ENCODE results near the gene STAMBPL1.
"Not testable (repeated sequence)": the region's sequence is repeated elsewhere in the genome, so short reads cannot be mapped to it uniquely, and the experiment has no call there.

The STAMBPL1 gene

DNA sequence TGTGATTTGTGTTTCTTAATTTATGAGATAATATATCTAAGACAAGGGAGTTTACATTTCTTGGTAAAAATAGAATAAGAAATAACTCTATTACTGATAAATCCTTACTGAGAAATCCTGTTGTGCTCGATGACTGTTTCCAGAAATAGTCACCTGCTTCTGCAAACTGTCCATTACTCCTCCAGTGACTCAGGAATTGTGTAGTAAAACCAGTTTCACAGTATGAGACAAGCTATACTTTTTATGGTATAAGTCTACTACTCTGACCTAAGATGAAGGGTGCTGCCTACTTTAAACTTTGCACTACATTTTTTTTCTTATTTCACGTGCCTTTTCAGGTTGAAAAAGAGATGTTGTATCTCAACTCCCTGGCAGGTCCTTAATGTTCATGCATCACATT is 21.6 kb upstream of the STAMBPL1 start:
- no peak for DNase-seq

DNA sequence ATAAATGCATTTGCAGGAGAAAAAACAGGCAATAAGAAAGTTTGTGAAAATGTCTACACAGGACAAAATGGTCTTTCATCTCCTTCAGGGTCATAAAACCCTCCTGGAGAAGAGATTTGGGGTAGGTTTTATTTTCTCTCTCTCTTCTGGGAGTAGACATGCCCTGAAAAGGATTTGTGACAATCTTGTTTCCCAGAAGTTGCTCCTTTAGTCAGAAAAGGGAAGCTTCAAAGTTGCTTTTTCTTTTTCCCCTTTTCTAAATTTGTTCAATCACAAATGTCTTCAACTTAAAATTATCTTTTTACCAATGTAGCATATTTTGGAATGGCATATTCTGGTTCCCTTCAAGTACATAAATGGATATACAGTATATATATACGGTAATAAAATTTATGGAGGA is 19.0 kb upstream of the STAMBPL1 start:
- no peak for DNase-seq

DNA sequence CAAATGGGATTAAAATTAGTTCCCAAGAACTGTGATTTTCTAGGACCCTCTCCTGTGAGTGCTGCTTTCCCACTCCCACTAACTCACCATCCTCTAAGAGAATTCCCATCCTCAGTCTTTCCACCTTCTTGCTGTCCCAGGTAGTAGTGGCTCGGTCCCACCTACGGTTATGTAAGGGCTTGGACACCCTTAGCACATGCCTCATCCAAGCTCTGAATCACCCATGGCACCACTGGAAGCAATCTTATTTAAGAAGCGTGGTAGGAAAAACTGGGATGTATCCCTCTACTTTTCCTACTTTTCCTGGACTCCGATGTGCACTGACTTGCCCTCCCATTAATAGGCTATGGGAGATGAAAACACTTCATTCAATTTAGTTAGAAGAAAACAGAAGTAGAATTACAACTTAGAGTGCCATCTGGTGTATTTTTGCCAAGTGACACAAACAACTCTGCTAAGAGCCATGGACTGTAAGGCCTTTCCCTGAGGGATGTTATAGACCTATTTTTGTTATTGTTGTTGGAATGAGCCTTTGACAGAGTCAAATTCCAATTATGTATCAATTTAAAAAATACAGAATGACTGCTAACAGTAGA is 14.7 kb upstream of the STAMBPL1 start:
- no peak for DNase-seq

DNA sequence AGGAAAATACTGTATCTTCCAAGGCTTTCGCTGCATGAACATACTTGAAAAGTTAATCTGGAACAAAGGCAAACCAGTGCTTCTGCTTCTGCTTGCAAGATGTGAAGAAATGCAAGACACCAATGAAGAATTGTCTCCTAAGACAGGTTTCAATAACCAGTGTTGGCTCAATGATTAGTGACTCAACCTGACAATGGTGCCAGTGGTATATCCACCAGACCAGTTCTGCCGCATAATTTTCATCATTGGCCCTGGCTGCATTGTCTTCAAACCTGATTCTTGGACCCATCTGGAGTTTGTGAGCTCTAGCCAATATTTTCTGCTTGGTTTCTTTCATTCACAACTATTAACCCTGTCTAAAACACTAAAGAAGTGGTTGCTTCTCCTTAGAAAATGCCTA is 13.6 kb upstream of the STAMBPL1 start:
- DNase-seq, result no peak

DNA sequence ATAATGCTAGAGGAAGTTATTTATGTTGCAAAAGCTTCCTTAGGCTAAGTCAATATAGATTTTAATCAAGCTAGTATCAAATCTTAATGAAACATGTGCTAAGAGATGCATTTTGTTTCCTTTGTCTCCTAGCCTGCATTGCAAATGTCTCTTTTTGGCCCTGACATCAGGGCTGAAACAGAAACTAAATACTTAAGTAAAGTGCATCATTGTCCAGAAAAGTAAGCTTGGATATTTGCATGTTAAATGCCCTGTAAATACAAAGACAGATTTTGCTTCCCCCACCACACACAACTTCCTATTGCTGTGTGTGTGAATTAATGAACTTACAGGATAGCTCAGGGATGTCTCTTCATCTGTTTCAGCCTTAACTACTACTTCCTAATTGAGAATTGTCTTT is 10.0 kb upstream of the STAMBPL1 start:
- DNase-seq, result no peak

DNA sequence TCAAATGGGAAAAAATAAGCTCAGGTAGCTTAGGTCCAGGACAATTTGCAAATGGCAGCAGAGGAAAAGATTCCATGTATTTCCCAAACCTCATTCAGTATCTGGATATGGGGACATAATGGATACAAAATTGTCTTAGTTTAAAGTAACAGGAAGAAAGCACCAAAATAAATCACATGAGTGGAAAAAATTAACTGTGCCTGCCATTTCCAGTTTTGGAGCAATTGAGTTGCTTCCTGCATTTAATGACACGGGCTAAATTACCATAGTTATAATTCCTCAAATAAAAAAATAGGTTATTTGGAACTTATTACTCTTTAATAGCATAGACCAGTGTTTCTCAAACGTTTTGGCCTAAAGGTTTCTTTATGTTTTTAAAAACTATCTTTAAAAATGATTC is 6.3 kb upstream of the STAMBPL1 start:
- DNase-seq, result no peak

DNA sequence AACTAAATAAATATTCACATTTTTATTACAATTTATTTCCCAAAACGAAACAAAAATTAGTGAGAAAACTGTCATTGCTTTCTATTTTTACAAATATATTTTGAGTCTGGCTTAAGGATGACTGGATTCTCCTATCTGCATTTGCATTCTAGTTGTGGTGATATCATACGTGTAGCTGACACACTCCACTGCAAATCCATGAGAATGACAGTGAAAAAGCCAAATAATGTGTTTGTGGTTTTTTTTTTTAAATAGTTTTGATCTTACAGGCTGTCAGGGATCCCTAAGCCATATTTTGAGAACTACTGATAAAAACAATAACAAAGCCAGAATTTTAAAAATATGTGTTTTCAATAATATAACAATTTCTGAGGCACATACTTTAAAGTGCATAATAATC is 5.8 kb upstream of the STAMBPL1 start:
- no peak for DNase-seq

DNA sequence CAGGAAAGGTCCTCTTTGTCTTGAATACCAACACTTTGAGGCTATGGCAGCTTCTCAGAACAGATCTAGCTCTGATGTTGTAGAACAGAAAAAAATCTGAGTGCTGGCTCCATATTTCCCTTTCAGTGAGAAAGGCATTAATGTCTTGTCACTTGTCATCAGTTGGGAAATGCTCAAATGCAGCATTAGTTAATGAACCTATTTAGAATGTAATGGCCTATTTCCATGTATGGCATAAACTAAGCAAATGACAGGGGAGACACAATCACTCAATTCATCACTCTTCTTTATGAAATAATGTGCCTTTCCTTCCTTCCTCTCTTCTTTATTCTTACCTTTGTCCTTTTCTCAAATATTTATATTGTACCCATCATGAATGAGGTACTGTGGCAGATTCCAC is 5.0 kb upstream of the STAMBPL1 start:
- DNase-seq, result no peak

DNA sequence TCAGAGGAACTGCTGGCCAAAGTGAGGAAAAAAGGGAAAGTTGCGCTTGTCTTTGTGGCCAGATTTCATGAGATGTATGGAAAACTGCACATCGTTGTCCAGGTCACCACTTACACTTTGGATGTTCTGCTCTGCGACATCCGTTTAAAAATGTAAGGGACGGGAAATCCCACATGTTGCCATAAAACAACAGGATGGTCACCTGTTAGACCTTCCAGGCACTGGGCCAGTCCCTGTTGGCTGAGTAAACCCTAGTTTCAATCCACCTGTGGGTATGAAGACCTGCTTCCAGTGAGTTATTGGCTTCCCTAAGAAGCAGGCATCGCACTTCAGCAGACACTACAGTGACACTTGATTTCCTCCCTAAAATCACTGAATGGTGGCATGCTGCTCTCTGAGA is 2.7 kb upstream of the STAMBPL1 start:
- DNase-seq, result no peak

DNA sequence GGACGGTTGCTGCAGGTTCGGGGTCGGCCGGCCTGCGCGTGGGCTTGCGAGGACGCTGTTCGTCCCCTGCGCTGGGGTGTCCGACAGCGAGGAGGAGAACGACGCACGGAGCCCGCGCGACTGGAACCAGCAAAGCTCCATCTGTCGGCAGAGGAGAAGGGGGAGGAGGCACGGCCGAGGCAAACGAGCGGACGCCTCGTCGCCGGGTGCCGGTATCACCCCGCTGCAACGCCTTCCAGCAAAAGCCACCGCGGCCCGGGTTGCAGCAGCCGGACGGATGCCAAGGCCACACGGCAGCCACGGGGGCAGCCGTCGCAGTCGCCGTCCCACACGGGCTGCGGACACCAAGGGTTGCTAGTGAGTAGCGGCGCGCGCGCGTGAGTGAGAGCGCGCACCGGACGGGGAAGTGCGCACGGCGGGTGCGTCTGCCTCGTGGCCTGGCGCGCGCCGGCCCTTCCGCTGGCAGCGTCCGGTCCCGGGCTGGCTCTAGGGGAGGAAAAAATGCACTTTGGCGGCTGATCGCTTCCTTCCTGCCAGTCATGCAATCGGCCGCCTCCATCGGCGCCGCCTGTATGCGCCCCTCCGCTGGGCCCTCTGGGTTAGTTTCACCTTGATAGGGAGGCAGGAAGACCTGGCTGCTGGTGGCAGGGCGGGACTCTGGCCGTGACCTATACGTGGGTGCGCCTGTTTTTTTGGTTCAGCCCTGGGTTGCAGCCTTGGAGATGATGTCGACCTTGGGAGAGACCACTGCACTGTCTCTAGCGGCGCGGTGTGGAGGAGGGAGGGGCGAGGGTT is 434 bp downstream of the STAMBPL1 start:
- DNase-seq, result peak; percentile 43

DNA sequence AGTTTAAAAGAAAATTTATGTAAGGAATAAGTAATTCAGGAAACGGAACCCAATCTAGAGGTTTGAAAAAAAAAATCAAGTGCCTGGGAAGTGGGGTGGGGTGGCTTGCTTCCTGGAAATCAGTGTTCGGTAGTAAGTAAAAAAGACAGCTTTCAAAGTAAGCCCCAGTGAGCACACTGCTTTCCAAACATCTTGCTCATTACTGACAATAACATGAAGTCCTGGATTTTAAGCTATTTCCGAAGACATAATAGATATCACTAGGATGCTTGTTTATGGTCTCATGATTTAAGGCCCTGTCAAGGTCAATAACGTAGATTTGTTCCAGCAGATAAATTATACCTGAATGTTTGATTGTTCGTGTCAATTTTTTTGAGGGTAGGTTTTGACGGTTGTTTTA is 1.3 kb downstream of the STAMBPL1 start:
- DNase-seq, result no peak

DNA sequence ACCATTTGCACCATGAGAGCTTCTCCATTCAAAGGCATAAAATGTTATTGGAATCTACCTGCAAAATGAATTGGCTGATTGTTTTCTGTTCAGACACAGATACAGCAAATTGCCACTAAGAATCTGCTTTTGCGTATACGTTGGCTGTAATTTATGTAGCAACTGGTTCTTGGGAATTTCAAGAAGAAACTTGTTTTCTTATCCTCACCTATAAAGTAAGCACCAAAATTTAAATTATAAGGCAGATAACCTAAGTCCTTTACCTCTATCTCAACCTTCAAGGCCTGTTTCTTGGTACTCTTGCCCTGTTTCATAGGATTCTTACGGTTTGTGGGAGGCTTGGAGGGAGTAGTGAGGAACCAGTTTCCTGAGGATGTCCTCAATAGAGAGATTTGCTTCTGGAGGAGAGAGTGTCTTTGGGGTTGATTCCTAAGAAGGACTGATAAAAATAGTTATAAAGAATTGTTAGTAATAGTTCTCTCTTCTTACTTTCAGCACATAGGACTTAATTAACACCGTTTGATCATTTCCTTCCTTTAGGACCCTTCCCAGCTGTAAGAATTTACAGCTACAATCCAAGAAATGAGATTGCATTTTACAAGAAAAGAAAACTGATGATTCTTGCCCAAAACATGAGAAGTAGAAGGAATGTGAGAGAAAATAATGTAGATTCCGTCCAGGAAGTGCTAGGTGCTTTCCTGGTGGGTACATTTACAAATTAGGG is 2.0 kb downstream of the STAMBPL1 start:
- no peak for DNase-seq

DNA sequence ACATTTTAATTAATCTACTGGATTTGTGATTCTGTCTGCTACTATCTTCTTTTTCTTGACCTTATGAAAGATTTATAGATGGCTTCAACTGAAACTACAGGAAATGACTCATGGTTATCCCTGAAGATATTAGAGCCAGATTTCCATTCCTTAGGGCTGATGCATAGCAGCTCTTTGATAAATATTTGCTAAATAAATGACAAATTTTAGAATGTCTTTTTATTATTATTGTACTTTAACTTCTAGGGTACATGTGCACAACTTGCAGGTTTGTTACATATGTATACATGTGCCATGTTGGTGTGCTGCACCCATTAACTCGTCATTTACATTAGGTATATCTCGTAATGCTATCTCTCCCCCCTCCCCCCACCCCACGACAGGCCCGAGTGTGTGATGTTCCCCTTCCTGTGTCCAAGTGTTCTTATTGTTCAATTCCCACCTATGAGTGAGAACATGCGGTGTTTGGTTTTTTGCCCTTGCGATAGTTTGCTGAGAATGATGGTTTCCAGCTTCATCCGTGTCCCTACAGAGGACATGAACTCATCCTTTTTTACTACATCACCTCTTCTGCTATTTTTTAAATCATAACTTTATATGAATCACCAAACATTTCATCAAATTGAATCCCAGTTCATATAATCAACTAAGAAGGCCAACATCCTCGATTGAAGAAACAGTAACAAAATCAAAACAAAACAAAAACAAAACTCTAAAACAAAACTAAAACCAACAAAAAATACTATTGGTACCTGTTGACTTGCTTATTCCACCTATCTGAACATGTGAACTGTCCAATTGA is 2.8 kb downstream of the STAMBPL1 start:
- not testable (repeated sequence) for DNase-seq

DNA sequence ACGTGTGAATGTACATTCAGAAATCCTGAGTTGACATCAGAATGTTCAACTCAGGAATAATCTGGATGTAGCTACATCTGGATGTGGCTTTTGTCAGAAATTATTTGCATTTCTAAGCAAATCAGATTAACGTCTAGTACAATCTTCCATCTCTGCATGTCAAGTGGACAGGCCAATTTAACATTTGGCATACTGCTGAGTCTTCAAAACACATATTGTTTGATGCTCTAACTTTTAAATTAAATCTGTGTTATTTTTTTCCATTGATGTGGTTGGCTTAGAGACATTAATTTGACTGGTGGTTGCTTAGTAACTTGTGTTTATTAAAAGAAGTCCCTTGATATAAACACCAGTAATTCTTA is 3.4 kb downstream of the STAMBPL1 start:
- DNase-seq, result no peak

DNA sequence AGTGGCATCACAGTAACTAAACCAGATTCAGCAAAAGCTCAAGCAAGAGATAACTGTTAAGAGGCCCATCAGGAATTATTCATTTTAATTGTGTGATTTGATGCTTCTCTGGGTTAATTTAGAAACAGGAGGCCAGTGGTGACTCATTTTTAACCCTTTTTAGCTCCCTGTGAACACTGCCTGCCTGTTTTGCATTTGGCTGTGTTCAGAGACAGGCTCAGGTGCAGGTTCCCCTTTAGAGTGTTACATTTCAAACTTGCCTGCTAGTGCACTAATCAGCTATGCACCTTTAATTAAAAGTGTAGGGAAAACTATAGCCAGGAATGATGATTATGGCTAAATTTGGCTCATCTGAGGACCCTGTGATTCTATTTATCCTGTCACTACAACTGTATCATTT is 6.5 kb downstream of the STAMBPL1 start:
- DNase-seq, result no peak

DNA sequence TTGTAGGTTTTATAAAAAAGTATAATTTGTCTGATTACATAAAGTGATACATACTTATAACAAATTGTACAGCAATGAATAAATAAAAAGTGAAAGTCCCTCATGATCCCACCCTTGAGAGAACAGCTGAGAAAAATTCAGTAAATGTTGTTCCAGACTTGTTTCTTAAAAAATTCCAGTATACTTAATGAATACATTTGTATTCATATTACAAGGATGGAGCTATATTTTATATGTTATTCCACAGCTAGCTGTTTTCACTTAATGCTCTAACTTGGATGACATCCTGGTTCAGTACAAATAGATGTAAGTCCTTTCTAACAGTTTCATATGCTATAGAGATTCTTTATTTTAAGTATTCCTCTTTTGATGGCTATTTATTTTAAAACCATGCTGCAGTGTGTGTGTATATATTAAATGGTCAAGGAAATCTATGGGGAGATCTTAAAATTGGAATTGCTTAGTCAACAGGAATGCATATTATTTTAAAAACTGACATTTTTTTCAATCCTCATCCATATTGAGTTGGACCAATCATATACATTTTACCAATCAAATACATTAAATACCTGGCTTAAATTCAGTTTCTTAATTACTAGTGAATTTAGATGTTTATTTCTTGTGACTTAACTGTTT is 8.9 kb downstream of the STAMBPL1 start:
- no peak for DNase-seq

DNA sequence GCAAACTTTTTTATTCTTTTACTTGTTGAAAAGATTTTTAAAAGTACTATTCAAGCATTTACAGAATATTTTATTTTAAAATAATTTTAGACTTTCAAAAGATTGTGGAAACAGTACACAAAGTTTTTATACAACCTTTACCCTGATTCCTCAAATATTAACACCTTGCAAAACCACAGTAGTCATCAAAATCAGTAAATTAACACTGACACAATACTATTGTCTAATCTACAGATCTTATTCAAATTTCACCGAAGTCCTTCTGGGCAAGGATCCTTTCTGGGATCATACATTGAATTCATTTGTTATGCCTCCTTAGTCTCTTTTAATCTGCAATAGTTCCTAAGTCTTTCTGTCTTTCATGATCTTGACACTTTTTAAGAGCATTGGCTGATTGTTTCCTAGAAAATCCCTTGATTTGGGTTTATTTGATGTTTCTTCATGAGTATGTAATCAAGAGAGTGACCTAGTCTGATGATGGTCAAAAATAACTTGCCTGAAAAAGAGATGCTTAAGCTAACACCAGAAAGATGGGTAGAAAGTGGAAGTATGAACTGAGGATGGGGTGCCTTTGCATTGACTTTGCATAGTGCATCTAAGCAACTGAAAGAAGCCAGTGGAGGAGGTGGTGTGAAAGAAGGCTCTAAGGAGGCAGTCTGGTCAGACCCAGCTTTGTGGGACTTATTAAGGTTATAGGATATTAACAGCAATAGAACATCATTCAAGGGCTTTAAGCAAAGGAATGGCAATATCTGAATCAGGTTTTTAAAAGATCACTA is 9.7 kb downstream of the STAMBPL1 start:
- DNase-seq, result no peak

DNA sequence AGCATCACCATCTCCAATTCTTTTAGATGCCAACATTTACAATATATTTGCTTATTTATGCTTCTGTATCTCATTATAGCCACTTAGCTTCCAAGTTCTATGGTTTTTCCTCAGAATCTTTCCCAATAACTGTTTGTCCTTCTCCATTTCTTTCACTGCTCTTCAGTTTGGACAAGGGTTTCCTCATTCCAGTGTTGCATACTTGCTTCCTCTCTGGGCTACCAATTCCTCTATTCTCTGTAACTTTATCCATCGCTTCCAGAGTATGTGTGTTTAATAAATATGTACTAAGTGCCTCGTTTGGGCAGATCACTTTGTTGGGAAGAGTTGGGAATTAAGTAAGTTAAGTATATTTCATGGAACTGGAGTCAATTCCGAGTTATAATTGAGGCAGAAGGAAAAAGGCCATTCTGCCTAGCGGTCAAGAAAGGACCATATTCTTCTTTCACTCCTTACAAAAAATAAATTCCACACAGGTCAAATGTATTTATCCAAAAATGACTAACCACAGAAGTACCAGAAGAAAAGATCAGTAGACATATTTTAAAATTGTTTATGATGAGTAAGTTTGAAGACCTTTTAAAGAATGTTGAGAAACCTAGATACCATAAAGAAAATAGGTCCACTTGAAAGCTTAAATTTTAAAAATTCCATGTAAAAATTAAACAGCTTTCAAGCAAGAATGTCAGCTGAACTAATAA is 10.8 kb downstream of the STAMBPL1 start:
- no peak for DNase-seq

DNA sequence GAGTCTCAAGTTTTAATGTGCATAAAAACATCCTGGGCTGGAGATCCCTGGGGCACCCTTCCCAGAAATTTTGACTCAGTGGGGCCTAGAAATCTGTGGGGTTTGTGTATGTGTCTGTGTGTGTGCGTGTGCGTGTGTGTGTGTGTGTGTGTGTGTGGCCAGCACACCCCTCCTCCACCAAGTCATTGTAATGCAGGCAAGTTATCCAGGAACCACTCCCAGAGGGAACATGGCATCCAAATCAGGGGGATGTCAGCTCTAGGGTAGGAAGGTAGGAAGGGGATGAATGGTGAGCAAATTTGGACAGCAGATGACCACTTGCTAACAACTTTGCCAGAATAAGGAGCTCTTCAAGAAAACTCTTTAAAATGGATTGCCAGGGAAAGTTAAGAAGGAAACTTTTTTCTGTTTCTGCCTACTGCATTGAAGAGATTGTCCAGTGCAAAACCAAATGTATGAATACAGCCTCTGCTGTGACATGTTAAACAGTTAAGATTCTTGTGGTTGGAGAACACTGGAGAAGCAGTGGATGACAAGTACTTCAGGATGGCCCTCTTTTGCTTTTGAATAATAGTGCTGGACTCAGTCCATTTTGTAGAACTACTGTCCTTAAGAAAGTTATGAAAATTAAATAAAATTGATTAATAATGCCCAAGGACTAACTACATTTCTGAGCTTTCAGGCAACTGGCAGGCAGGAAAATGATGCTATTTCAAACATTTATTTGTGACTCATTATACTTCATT is 12.3 kb downstream of the STAMBPL1 start:
- no peak for DNase-seq

DNA sequence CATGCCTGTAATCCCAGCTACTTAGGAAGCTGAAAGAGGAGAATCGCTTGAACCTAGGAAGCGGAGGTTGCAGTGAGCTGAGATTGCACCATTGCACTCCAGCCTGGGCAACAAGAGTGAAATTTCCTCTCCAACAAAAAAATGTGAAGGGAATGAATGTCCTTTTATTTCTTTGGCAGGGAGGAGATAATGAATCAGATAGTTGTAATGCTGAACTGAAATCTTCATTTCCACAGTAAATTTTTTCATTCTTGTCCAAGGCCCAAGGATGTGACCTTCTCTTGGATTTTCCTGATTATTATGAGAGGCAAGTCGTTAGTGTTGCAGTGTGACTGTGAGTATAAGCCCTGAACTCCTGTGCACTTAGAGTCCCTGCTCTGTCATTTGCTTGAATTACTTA is 13.6 kb downstream of the STAMBPL1 start:
- no peak for DNase-seq

DNA sequence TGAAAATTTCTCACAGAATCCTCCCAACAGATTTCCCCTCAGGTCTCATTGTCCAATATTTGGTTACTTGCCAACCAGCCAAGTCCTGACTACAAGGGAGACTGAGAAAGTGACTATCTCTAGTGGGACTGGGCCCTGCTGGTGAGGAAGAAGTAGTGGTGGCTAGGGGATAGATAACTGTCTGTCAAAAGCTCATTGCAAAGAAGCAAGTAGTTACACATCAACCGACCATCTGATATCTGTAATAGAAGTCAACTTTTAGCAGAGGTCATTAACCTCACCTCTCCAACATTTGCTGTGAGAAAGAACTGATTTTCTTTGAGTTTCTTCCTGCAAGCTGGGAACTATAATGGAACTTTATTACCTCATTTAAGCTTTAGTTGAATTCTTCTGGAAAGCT is 15.2 kb downstream of the STAMBPL1 start:
- no peak for DNase-seq
